Measurements from ENCODE around the gene TGFBR3. TPM values are rescaled to one million over a fixed set of nuclear protein-coding genes. Genes with fewer than 3 reads are reported as not detected.

TGFBR3 gene
- total RNA-seq, 2 donors from 2014 or later: 2.5 to 4.3 TPM

DNA sequence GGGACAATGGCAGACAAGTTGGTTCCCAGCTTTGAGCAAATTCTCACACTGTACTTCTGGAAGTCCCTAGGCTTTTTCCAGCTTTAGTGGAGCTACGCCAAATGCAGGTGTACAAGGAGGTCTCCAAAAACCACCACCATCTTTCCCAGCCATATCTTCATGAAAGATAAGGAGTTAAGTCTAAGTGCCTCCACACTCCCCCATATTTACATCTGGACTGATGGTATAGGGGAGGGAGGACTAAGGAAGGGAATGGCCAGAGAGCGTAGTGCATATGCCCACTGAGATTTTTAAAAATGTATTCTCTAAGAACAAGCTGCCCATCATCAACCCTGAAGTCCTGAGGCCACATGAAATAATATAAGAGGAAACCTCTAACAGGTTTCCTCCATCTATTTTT is 161.3 kb downstream of the TGFBR3 start:
- Mint-ChIP-seq H3K4me1 (no peaks in the 10 kb centered on the region), H3K4me3 (no peak overlapping the region), H3K27me3 (no peaks in the 10 kb centered on the region), H3K36me3 (ENCODE audit: low read depth) (peaks cover 57% of the 10 kb centered on the region), H3K27ac (no peak overlapping the region), H3K9me3 (no peaks in the 10 kb centered on the region)
- ATAC-seq (replicated peaks): no peak

DNA sequence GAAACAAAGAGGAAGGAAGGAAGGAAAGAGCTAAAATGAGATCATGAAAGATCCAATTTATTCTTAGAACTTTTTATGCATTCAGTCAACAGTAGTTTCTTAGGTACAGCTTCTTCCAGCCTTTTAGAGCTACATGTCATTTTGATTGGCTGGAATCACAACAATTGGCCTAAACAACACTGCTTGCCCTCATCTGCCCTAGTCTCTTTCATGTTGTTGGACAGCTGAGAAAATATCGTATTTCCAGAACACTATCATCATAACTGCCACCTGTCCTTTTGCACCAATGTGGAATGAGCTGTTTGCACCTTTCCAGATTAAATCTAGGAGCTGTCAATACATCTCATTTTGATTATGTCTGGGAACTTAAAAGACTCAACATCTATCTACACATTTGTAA is 161.7 kb downstream of the TGFBR3 start:
- no peaks in the 10 kb centered on the region for H3K9me3 Mint-ChIP-seq
- no peak overlapping the region for H3K4me3 Mint-ChIP-seq
- H3K27me3 Mint-ChIP-seq: no peaks in the 10 kb centered on the region
- no peak for ATAC-seq (replicated peaks)
- no peak overlapping the region for H3K27ac Mint-ChIP-seq
- H3K4me1 Mint-ChIP-seq: no peaks in the 10 kb centered on the region
- peaks cover 60% of the 10 kb centered on the region for H3K36me3 Mint-ChIP-seq (ENCODE audit: low read depth)

DNA sequence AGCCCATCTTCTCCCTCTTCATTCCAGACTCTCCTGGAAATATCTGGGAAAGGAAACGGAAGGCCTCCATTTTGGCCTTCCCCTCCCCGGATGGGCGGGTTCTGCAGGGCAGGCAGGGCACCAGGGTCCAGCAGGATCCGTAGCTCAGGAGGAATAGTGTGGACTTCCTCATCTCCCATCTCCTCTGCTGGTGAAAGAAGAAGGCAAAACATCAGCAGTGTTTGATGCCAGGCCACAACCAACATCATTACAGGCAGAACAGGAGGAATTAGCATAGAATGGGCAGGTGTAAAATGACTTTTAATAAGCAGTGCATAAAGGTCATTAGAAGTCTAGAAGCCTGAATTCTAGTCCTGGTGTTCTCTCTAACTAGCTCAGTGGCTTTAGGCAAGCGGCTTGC is 165.9 kb downstream of the TGFBR3 start:
- no peak overlapping the region for H3K4me3 Mint-ChIP-seq
- H3K36me3 Mint-ChIP-seq (ENCODE audit: low read depth): peaks cover 59% of the 10 kb centered on the region
- H3K27ac Mint-ChIP-seq: no peak overlapping the region
- H3K4me1 Mint-ChIP-seq: no peaks in the 10 kb centered on the region
- H3K27me3 Mint-ChIP-seq: no peaks in the 10 kb centered on the region
- H3K9me3 Mint-ChIP-seq: no peaks in the 10 kb centered on the region
- ATAC-seq (replicated peaks): no peak

DNA sequence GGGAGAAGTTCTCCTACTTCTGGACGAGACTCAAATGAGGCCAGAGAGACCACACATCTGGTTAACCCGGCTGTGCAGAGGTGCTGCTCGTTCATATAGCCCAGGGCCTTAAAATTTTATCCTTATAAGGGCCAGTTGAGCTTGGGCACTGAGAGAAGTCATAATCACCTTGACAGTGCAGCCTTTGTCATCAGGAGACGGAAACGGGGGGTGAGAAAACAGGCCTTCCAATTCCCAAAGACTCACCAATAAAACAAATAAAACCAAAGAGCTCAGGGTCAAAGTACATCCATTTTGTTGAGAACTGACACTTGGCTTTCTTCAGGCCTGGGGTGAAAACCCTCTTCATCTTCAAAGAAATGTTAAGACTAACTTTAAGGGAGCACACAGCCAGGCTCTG is 167.1 kb downstream of the TGFBR3 start:
- Mint-ChIP-seq H3K27ac (no peak overlapping the region), H3K36me3 (ENCODE audit: low read depth) (peaks cover 67% of the 10 kb centered on the region), H3K4me1 (peaks cover under 1% of the 10 kb centered on the region), H3K27me3 (no peaks in the 10 kb centered on the region), H3K9me3 (no peaks in the 10 kb centered on the region), H3K4me3 (no peak overlapping the region)
- no peak for ATAC-seq (replicated peaks)

DNA sequence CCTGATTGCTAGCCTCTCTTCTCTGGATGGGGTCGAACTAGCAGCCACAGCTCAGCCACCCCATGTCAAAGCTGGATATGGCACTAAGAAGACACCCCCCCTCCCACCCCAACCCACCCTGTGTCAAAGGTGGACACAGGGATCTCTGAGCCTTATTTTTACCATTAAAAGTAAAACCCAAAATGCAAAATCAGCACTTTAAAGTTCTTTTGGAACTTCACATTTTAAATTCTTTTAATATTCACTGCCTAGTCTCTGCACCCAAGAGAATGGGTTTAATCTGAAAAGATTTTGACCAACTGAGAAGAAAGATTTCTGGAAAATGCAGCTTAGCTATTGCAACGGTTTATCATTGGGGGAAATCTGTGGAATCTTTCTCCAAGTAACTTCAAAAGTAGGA is 167.6 kb downstream of the TGFBR3 start:
- no peak for ATAC-seq (replicated peaks)
- H3K4me3 Mint-ChIP-seq: no peak overlapping the region
- peaks cover 5% of the 10 kb centered on the region for H3K4me1 Mint-ChIP-seq
- peaks cover 69% of the 10 kb centered on the region for H3K36me3 Mint-ChIP-seq (ENCODE audit: low read depth)
- no peak overlapping the region for H3K27ac Mint-ChIP-seq
- no peaks in the 10 kb centered on the region for H3K27me3 Mint-ChIP-seq
- H3K9me3 Mint-ChIP-seq: no peaks in the 10 kb centered on the region

DNA sequence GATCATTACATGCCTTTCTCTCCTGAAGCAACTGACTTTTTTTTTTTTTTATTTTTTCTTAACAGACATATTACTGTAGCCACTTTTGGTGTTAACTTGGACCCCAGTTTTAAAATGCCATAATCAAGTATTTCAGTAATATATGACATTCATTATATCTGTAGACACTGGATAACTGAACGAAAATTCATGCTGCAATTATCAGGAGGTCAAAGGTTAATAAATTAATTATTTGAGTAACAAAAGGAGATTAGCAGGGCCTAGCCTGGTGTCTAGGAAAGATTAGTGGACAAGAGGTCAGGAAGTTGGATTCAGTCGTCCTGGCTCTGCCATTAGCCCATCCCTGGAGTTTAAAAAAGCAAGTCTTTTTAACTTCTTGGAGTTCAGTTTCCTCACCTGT is 168.1 kb downstream of the TGFBR3 start:
- H3K4me1 Mint-ChIP-seq: peaks cover 8% of the 10 kb centered on the region
- H3K27ac Mint-ChIP-seq: no peak overlapping the region
- peaks cover 75% of the 10 kb centered on the region for H3K36me3 Mint-ChIP-seq (ENCODE audit: low read depth)
- no peak for ATAC-seq (replicated peaks)
- no peaks in the 10 kb centered on the region for H3K27me3 Mint-ChIP-seq
- H3K4me3 Mint-ChIP-seq: no peak overlapping the region
- no peaks in the 10 kb centered on the region for H3K9me3 Mint-ChIP-seq

DNA sequence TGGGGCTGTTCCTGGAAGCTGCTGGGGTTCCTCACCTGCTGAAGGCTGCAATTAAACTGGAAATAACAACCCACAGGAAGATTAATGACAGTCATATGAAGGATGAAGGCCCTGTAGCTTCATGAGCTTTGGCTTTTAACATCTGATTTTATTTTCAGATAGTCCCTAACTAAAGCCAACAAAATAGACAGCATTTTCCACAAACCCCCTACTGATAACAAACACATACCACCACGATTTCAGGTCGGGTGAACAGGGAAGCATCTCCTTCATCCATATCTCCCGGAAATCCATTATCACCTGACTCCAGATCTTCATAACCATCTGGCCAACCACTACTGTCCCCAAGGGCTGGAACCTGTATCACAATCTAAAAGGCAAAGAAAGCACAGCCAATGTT is 169.6 kb downstream of the TGFBR3 start:
- H3K36me3 Mint-ChIP-seq (ENCODE audit: low read depth): peaks cover 83% of the 10 kb centered on the region
- no peak for ATAC-seq (replicated peaks)
- no peaks in the 10 kb centered on the region for H3K27me3 Mint-ChIP-seq
- no peak overlapping the region for H3K27ac Mint-ChIP-seq
- H3K9me3 Mint-ChIP-seq: no peaks in the 10 kb centered on the region
- H3K4me1 Mint-ChIP-seq: peaks cover 14% of the 10 kb centered on the region
- no peak overlapping the region for H3K4me3 Mint-ChIP-seq

DNA sequence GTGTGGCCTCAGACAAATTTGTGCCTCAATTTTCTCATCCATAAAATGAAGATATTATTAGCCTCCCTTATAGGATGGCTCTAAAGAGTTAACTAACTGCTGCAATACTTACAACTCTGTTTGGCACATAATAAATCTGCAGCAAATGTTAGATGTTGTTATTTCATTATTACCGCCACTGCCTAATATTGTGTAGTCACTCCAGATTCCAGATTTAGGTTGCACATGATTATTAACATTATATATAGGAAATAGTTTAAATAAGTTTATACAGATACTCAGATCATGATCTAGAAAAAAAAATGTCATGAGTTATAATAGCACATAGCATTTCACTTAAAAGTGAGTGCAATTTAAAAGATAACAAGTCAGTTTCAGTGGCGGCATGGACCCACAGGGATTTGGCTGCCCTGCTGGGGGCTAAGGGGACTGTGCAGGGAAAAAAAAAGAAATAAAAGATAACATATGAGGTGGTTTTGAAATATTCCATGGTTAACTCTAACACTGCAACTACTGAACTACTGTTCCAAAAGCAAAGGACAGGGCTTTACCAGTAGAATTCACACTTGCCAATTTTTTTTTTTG is 170.4 kb downstream of the TGFBR3 start:
- no peak for ATAC-seq (replicated peaks)
- Mint-ChIP-seq H3K4me1 (peaks cover 14% of the 10 kb centered on the region), H3K4me3 (no peak overlapping the region), H3K27ac (no peak overlapping the region), H3K36me3 (ENCODE audit: low read depth) (peaks cover 75% of the 10 kb centered on the region), H3K27me3 (no peaks in the 10 kb centered on the region), H3K9me3 (no peaks in the 10 kb centered on the region)

DNA sequence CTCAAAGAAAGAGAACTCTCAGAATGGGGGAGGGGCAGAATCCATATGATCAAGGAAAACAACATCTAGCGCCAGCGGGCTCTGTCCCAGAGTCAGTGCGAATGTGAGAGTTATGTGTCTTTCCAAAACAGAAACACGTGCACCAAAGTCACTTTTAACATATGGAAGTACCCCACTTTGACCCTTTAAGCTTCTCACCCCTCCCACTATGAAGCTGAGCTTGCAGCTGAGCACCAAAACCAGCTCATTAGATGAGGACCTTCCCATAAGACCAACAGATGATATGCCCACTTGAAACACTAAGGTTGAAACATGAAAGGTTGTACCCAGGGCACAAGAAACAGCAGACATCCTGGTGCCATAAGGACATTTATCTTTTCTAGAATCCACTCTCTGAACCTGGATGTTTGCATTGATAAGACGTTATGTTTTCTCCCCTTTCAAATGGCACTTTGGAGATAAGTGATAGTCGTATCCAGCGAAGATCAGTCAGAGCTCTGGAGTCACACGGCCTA is 171.0 kb downstream of the TGFBR3 start:
- H3K27ac Mint-ChIP-seq: no peak overlapping the region
- ATAC-seq (replicated peaks): no peak
- no peaks in the 10 kb centered on the region for H3K27me3 Mint-ChIP-seq
- H3K4me1 Mint-ChIP-seq: peaks cover 14% of the 10 kb centered on the region
- H3K4me3 Mint-ChIP-seq: no peak overlapping the region
- H3K36me3 Mint-ChIP-seq (ENCODE audit: low read depth): peaks cover 70% of the 10 kb centered on the region
- H3K9me3 Mint-ChIP-seq: no peaks in the 10 kb centered on the region

DNA sequence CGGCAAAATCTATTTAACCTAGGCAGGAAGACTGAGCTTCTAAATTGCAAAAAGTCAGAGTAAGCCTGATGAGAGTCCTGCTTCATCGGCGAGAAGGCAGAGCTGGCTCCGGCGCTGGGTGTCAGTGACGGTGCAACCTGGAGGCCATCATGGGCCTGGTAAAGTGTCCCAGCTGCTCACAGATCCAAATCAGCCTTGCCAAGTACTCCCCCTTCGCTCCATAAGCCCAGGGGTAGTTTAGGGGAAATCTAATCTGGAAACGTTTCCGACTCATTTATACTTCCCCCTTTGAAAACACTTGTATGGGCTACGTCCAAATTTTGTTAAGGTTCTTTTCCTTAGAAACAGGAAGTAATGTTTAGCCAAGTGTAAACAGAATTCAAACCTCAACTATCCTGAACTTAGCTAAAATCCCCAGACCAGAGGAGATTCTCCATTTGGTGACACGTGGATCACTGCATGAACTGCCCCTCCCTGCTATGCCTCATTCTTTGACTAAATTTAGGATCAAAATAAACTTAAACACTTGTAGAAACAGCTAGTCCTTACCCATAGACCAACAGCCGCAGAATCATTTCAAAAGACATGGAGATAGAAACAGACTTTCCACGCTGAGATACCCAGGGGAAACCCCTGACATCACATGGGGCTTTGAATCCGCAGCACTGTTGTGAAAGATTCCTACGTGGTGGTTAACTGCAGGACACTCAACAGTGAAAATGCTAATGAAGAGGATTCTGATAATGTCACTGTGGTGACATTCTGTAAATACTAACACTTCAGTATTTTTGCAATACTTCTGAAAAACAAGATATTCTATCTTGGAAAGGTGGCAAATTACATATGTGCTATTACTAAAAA is 172.7 kb downstream of the TGFBR3 start:
- ATAC-seq (replicated peaks): peak; percentile 90
- Mint-ChIP-seq H3K27me3 (no peaks in the 10 kb centered on the region), H3K4me1 (peaks cover 14% of the 10 kb centered on the region), H3K27ac (peak overlapping the region; percentile 91), H3K9me3 (no peaks in the 10 kb centered on the region), H3K36me3 (ENCODE audit: low read depth) (peaks cover 65% of the 10 kb centered on the region), H3K4me3 (peak overlapping the region; percentile 70)

DNA sequence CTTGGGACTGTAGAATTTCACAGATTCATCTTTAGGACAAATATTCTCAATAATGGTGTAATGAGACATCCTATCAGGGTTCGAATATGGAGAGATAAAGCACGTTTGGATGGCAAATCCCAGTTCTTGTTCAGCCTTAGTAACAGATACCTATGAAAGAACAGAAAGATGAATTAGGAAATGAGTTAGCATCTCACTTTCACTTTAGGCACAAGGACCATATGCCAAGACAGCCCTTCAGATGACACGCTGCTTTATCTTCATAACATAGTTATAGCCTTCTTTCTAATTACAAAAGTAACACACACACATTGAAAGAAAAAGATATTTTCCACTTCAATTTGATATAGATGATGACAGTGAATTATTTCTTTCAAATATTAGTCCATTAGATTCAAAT is 173.6 kb downstream of the TGFBR3 start:
- H3K27me3 Mint-ChIP-seq: no peaks in the 10 kb centered on the region
- peak overlapping the region; percentile 91 for H3K27ac Mint-ChIP-seq
- H3K36me3 Mint-ChIP-seq (ENCODE audit: low read depth): peaks cover 70% of the 10 kb centered on the region
- peak overlapping the region; percentile 70 for H3K4me3 Mint-ChIP-seq
- no peaks in the 10 kb centered on the region for H3K9me3 Mint-ChIP-seq
- peak; percentile 37 for ATAC-seq (replicated peaks)
- H3K4me1 Mint-ChIP-seq: peaks cover 19% of the 10 kb centered on the region

DNA sequence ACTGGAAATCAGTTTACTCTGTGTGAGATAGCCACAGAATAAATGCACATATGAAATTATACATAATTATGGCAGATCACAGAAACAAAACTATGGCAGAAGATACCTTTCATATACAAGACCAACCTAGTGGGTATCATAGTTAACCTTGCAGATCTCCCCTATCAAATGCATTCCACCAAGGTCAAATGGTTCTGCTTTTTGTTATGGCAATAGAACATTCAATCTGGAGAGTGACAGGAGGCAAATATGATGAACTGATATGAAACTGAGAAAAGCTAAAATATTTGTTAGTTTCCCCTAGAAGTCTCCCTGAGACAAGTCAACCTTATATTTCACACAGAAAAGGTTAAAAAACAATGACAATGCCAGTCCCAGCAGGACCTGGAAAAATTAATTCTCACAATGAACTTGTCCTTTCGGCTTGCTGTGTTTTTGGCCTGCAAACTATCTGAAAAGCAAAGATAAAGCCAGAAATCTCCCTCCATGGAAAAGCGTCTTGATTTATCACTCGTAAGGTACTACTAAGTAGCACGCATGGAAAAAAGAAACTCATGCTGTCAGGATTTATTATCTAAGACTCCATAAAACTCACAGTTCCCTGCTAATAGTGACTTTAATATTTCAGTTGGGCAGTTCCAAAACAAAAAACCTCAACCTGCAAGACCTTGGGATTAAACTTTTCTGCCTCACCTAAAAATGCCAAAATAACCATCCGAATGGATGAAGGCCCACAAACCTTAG is 174.3 kb downstream of the TGFBR3 start:
- H3K4me3 Mint-ChIP-seq: no peak overlapping the region
- no peak overlapping the region for H3K27ac Mint-ChIP-seq
- peaks cover 19% of the 10 kb centered on the region for H3K4me1 Mint-ChIP-seq
- peaks cover 71% of the 10 kb centered on the region for H3K36me3 Mint-ChIP-seq (ENCODE audit: low read depth)
- no peaks in the 10 kb centered on the region for H3K9me3 Mint-ChIP-seq
- ATAC-seq (replicated peaks): no peak
- no peaks in the 10 kb centered on the region for H3K27me3 Mint-ChIP-seq

DNA sequence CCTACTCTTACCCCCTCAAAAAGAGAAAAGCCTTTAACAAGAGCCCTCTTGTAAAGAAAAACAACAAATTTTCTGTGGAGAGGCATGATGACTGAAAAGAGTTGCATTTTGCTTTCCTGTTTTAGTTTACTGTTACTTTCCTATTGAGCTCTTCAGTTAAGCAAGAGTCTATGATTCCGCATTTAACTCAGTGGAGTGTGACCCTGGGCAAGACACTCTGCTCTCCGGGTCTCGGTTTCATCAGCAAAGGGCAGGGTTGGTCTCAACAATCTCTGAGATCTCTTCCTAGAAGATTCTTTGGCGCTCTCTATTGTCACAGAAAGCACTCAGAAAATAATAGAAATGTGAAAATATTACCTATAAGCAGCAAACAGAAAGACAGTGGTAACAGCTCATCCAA is 175.7 kb downstream of the TGFBR3 start:
- Mint-ChIP-seq H3K4me1 (peaks cover 19% of the 10 kb centered on the region), H3K27me3 (no peaks in the 10 kb centered on the region), H3K27ac (no peak overlapping the region), H3K9me3 (no peaks in the 10 kb centered on the region), H3K4me3 (no peak overlapping the region), H3K36me3 (ENCODE audit: low read depth) (peaks cover 59% of the 10 kb centered on the region)
- ATAC-seq (replicated peaks): no peak

DNA sequence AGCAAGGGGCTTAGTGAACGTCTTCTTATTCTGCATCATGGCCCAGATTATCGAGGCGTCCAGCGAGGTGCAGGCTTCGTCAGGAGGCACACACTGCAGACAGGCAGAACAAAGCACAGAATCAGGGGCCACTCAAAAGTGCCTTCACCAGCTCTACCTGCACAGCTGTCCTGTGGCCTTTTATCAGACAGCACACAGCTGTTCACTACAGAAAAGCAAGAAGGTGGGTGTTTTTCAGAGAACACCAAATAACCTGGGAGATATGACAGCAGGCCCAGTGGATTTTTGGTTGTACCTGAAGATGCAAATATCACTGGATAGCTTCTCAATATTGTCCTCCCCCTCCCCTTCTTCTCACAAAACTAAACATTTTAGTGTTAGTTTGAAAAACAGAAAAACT is 177.3 kb downstream of the TGFBR3 start:
- peaks cover 49% of the 10 kb centered on the region for H3K36me3 Mint-ChIP-seq (ENCODE audit: low read depth)
- no peak overlapping the region for H3K4me3 Mint-ChIP-seq
- H3K9me3 Mint-ChIP-seq: no peaks in the 10 kb centered on the region
- no peak for ATAC-seq (replicated peaks)
- peaks cover 17% of the 10 kb centered on the region for H3K4me1 Mint-ChIP-seq
- no peak overlapping the region for H3K27ac Mint-ChIP-seq
- H3K27me3 Mint-ChIP-seq: no peaks in the 10 kb centered on the region

DNA sequence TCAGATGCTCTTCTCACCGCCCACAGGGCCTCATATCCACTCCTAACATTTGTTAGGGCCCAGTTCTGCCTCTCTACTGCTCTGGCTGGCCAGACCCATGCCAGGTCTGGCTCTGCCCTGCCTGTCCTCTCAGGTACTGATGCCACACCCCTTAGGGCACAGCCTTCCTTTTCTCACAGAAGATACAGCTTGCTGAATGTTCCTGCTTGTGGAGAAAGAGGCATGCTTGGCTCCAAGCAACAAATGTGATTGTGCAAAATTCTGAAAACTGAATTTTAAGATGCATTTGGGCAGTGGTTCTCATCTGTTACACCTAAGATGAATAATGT is 178.1 kb downstream of the TGFBR3 start:
- ATAC-seq (replicated peaks): no peak
- Mint-ChIP-seq H3K4me3 (no peak overlapping the region), H3K4me1 (peaks cover 10% of the 10 kb centered on the region), H3K9me3 (no peaks in the 10 kb centered on the region), H3K27me3 (no peaks in the 10 kb centered on the region), H3K27ac (no peak overlapping the region), H3K36me3 (ENCODE audit: low read depth) (peaks cover 47% of the 10 kb centered on the region)
